K562 (cell line): Measurements from ENCODE around the gene ANKRD44. TPM values are rescaled to one million over a fixed set of nuclear protein-coding genes. Genes with fewer than 3 reads are reported as not detected.

Experiments
- ATAC-seq: fragments of 200-7000 bp; cut with Tn5 transposase; 3 replicates; pipeline ENCODE4 v1.9.1; 2020; ENCODE audit warnings: moderate library complexity
- BruUV-seq: library from RNA; stranded (reverse); fragments of 400-500 nt; replicated peaks from 2 replicates; lab custom pipeline; 2021; lab: Mats Ljungman, UMichigan
- CTCF ChIA-PET: fragments of 300-600 bp; formaldehyde crosslinking; extraction: SDS; loops from one replicate; lab custom pipeline; 2021; ENCODE audit warnings: low intra/inter-chr PET ratio; lab: Yijun Ruan, JAX
- POLR2A ChIA-PET: fragments of 300-600, 350-650 bp; sonication (Branson Sonifier 250); formaldehyde crosslinking; extraction: SDS; loops from one replicate; lab custom pipeline; 2021; ENCODE audit warnings: antibody characterized with exemption, inconsistent platforms; lab: Yijun Ruan, JAX
- DNase-seq, 4 experiments: peaks; one replicate each; pipeline versions ENCODE4 v3.0.0 to v3.0.0-alpha.2; 2011 to 2018; ENCODE audit warnings: low spot score in 3 of 4, mixed read lengths in 3 of 4; ENCODE audit errors: extremely low read depth in 1 of 4
- FAIRE-seq: peaks from 2 replicates; lab custom pipeline; 2011; peaks lifted over from hg19 to GRCh38; lab: Jason Lieb, UNC
- H2AFZ ChIP-seq: 2 replicates; pipeline ENCODE4 v1.6.0; 2011; ENCODE audit warnings: low read depth, low read length, control low read depth, inconsistent platforms
- H3K27ac ChIP-seq: fragments of 200-600 bp; 3 replicates; pipeline ENCODE4 v1.8.0; 2011; ENCODE audit warnings: low read depth, mild to moderate bottlenecking, control low read depth, inconsistent platforms, low read length, moderate library complexity, mixed read lengths; ENCODE audit errors: extremely low read depth
- H3K27me3 ChIP-seq, 2 experiments: fragments of 300-600 bp in 1 of 2; 2 replicates in 1 of 2; 3 replicates in 1 of 2; pipeline versions ENCODE4 v1.6.0 to v1.8.0; 2011; ENCODE audit warnings: inconsistent platforms in 2 of 2, low read length in 2 of 2, mild to moderate bottlenecking in 1 of 2, mixed read lengths in 1 of 2, moderate library complexity in 1 of 2; ENCODE audit not compliant: control insufficient read depth in 2 of 2, insufficient read depth in 2 of 2
- H3K36me3 ChIP-seq: fragments of 300-600 bp; 3 replicates; pipeline ENCODE4 v1.8.0; 2011; ENCODE audit warnings: mild to moderate bottlenecking, low read length, inconsistent platforms; ENCODE audit not compliant: control insufficient read depth, insufficient read depth
- H3K4me1 ChIP-seq, 2 experiments: fragments of 200-600 bp in 1 of 2; replicated peaks in 1 of 2; 2 replicates in 1 of 2; 3 replicates in 1 of 2; pipeline versions ENCODE4 v1.5.1 to v1.8.0; 2011; ENCODE audit warnings: inconsistent platforms in 2 of 2, low read length in 2 of 2, mild to moderate bottlenecking in 1 of 2, mixed read lengths in 1 of 2, moderate library complexity in 1 of 2; ENCODE audit not compliant: control insufficient read depth in 2 of 2, insufficient read depth in 2 of 2
- H3K4me2 ChIP-seq: 2 replicates; pipeline ENCODE4 v1.6.1; 2011; ENCODE audit warnings: low read length, control low read depth, inconsistent platforms, mixed read lengths; ENCODE audit not compliant: insufficient read depth
- H3K4me3 ChIP-seq: fragments of 200-600 bp; sonication (generic), shearing (Covaris generic); 2 replicates; pipeline ENCODE4 v1.5.1; 2016; ENCODE audit warnings: control low read depth, inconsistent platforms
- H3K79me2 ChIP-seq: fragments of 200-600 bp; 3 replicates; pipeline ENCODE4 v1.8.0; 2011; ENCODE audit warnings: low read length, inconsistent platforms; ENCODE audit not compliant: control insufficient read depth, insufficient read depth
- H3K9ac ChIP-seq, 2 experiments: 2 replicates each; pipeline versions ENCODE4 v1.6.0 to v1.6.1; 2011; ENCODE audit warnings: low read depth in 2 of 2, low read length in 2 of 2, control low read depth in 1 of 2, inconsistent platforms in 1 of 2, mild to moderate bottlenecking in 1 of 2, mixed read lengths in 1 of 2; ENCODE audit not compliant: insufficient read depth in 1 of 2
- H3K9me1 ChIP-seq: one replicate; pipeline ENCODE4 v1.6.0; 2011; ENCODE audit warnings: inconsistent platforms, mild to moderate bottlenecking, low read length, moderate library complexity; ENCODE audit not compliant: control insufficient read depth, insufficient read depth
- H3K9me3 ChIP-seq: replicated peaks from 2 replicates; pipeline ENCODE4 v1.5.1; 2011; ENCODE audit warnings: low read depth, low read length, inconsistent platforms; ENCODE audit not compliant: control insufficient read depth, insufficient read depth
- H4K20me1 ChIP-seq: replicated peaks from 2 replicates; pipeline ENCODE4 v1.6.1; 2011; ENCODE audit warnings: low read length, inconsistent platforms, mixed read lengths; ENCODE audit not compliant: control insufficient read depth, insufficient read depth
- NFRKB ChIP-seq: fragments of 450-650 bp; IDR thresholded peaks from 2 replicates; pipeline ENCODE4 v1.6.1; 2016; ENCODE audit warnings: low read depth
- REST ChIP-seq, 2 experiments: fragments of 450-650 bp; formaldehyde crosslinking in 1 of 2; IDR thresholded peaks; 2 replicates each; pipeline versions ENCODE4 v1.4.0 to v1.6.1; 2014 to 2020; ENCODE audit warnings: mild to moderate bottlenecking in 2 of 2, borderline replicate concordance in 1 of 2, low read depth in 1 of 2
- SAFB2 ChIP-seq: fragments of 200-400 bp; formaldehyde crosslinking; IDR thresholded peaks from 2 replicates; pipeline ENCODE4 v1.6.1; 2018; ENCODE audit warnings: borderline replicate concordance, low read length, low read depth, moderate library complexity; ENCODE audit not compliant: severe bottlenecking
- SMARCC2 ChIP-seq: fragments of 450-650 bp; IDR thresholded peaks from 2 replicates; pipeline ENCODE4 v1.6.1; 2017; ENCODE audit warnings: antibody characterized with exemption, moderate library complexity, mild to moderate bottlenecking, low read depth
- TAF15 ChIP-seq: fragments of 200-400 bp; formaldehyde crosslinking; IDR thresholded peaks from 2 replicates; pipeline ENCODE4 v1.6.1; 2017; ENCODE audit warnings: mild to moderate bottlenecking, low read depth, low read length, moderate library complexity
- ZNF696 ChIP-seq: fragments of 250-450 bp; sonication (Bioruptor Pico); conservative IDR thresholded peaks from 2 replicates; pipeline ENCODE4 v1.4.0; 2020; ENCODE audit warnings: mild to moderate bottlenecking, moderate library complexity
- WGBS: fragments of 100-300 bp; shearing (Covaris generic); methylation state at CpG from one replicate; pipeline ENCODE4 v1.1.6; 2016; ENCODE audit warnings: low coverage, mixed read lengths; ENCODE audit not compliant: insufficient coverage; ENCODE audit errors: missing lambda C conversion rate; 5-methylcytosine and 5-hydroxymethylcytosine counted together
- in situ Hi-C: fragments of 300-500 bp; cut with MboI; formaldehyde crosslinking; loops from 4 replicates; pipeline ENCODE4 v1.15.0; 2018; ENCODE audit warnings: inconsistent platforms, mixed read lengths
- intact Hi-C: fragments of 100-400 bp; cut with micrococcal nuclease; formaldehyde crosslinking; loops from 2 replicates; pipeline ENCODE4 v1.14.2; 2022
- polyA plus RNA-seq, 8 experiments: library from polyadenylated mRNA; depleted of rRNA in 4 of 8; stranded (reverse) in 5 of 8; unstranded in 3 of 8; fragments of >200 nt; fragmentation: Nextera tagmentation in 2 of 8; fragmentation: Illumina TruSeq in 1 of 8; extraction: Ambion mirVana in 2 of 8; extraction: Trizol in 1 of 8; gene quantifications; 2 replicates each; pipeline versions ENCODE4 v1.2.1 to v1.2.3, GENCODE V29; 2011 to 2014; ENCODE audit warnings: inconsistent platforms in 1 of 8, missing spikeins in 1 of 8
- total RNA-seq, 7 experiments: library from RNA; depleted of rRNA in 6 of 7; stranded (reverse); fragments of >200 nt in 6 of 7; fragmentation: Illumina TruSeq in 2 of 7; extraction: Trizol in 2 of 7; gene quantifications; 2 replicates each; pipeline versions ENCODE4 v1.2.1 to v1.2.3, GENCODE V29; 2011 to 2021; ENCODE audit warnings: low replicate concordance in 1 of 7
- TF ChIP-seq, protein P1 (sequence below), 3 experiments: IDR thresholded peaks in 2 of 3; conservative IDR thresholded peaks in 1 of 3; 2 replicates each; pipeline ENCODE4 v1.5.1; 2011 to 2012; ENCODE audit warnings: low read length in 3 of 3, mild to moderate bottlenecking in 3 of 3, control low read depth in 2 of 3, improper control_type of control experiment in 1 of 3, inconsistent platforms in 1 of 3, low read depth in 1 of 3, mixed read lengths in 1 of 3, moderate library complexity in 1 of 3; ENCODE audit not compliant: insufficient read depth in 2 of 3
- TF ChIP-seq, protein P2 (sequence below), 2 experiments: fragments of 200-800 bp in 1 of 2; sonication (Bioruptor generic) in 1 of 2; sonication (generic) in 1 of 2; formaldehyde crosslinking in 1 of 2; IDR thresholded peaks in 1 of 2; conservative IDR thresholded peaks in 1 of 2; 2 replicates each; pipeline versions ENCODE4 v1.5.0 to v1.6.1; 2016 to 2020; ENCODE audit warnings: missing compliant biosample characterization in 1 of 2, missing genetic modification characterization in 1 of 2, missing genetic modification reagents in 1 of 2
- TF ChIP-seq, protein P3 (sequence below): fragments of 450-650 bp; IDR thresholded peaks from 2 replicates; pipeline ENCODE4 v1.6.1; 2016

Gene ANKRD44
- total and polyA plus RNA-seq, 9 of the 15 experiments (the other 6 are each of a cell fraction or from before 2014, with no cell fraction given): 0.03 to 0.64 (median 0.07) TPM; not detected in 3

- H3K4me1 ChIP-seq: no peaks in the 10 kb centered on the region
- ATAC-seq (no peak), FAIRE-seq (no peak), DNase-seq (no peak)
- intact Hi-C loops (no loop called here), in situ Hi-C loops (no loop called here)
- H3K27me3 ChIP-seq: no peaks in the 10 kb centered on the region; a peak in 1 of 5 replicates
- H3K9ac ChIP-seq: no peak overlapping the region
- H3K9me1 ChIP-seq: no peaks in the 10 kb centered on the region
- H3K36me3 ChIP-seq: no peaks in the 10 kb centered on the region
- H3K4me3 ChIP-seq: no peak overlapping the region
- H3K4me2 ChIP-seq: no peak overlapping the region
- no peak overlapping the region for H3K27ac ChIP-seq
- H3K9me3 ChIP-seq: no peaks in the 10 kb centered on the region
- 0% methylated on average over 2 of the region's 2 CpGs for WGBS
- H4K20me1 ChIP-seq: no peaks in the 10 kb centered on the region
- CTCF ChIA-PET: no interaction called here
- no TSS peak for BruUV-seq
- H3K79me2 ChIP-seq: no peaks in the 10 kb centered on the region
- no peak overlapping the region for H2AFZ ChIP-seq
- POLR2A ChIA-PET: no interaction called here
- TF ChIP-seq, protein P1, sequence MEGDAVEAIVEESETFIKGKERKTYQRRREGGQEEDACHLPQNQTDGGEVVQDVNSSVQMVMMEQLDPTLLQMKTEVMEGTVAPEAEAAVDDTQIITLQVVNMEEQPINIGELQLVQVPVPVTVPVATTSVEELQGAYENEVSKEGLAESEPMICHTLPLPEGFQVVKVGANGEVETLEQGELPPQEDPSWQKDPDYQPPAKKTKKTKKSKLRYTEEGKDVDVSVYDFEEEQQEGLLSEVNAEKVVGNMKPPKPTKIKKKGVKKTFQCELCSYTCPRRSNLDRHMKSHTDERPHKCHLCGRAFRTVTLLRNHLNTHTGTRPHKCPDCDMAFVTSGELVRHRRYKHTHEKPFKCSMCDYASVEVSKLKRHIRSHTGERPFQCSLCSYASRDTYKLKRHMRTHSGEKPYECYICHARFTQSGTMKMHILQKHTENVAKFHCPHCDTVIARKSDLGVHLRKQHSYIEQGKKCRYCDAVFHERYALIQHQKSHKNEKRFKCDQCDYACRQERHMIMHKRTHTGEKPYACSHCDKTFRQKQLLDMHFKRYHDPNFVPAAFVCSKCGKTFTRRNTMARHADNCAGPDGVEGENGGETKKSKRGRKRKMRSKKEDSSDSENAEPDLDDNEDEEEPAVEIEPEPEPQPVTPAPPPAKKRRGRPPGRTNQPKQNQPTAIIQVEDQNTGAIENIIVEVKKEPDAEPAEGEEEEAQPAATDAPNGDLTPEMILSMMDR (IDR thresholded peaks at IDR 0.05 in 2 of 3, conservative IDR thresholded peaks at IDR 0.05 in 1 of 3; ENCODE audit: insufficient read depth in 2 of 3, low read depth in 1 of 3, low read length in 3 of 3): no peak
- TF ChIP-seq TAF15 (no peak), NFRKB (no peak), SAFB2 (no peak), ZNF696 (no peak), REST (IDR thresholded peaks at IDR 0.05; ENCODE audit: borderline replicate concordance) (no peak), REST (CRISPR knock-in tag; IDR thresholded peaks at IDR 0.05; ENCODE audit: low read depth) (no peak), SMARCC2 (no peak)
- TF ChIP-seq, protein P2, sequence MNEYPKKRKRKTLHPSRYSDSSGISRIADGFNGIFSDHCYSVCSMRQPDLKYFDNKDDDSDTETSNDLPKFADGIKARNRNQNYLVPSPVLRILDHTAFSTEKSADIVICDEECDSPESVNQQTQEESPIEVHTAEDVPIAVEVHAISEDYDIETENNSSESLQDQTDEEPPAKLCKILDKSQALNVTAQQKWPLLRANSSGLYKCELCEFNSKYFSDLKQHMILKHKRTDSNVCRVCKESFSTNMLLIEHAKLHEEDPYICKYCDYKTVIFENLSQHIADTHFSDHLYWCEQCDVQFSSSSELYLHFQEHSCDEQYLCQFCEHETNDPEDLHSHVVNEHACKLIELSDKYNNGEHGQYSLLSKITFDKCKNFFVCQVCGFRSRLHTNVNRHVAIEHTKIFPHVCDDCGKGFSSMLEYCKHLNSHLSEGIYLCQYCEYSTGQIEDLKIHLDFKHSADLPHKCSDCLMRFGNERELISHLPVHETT (CRISPR knock-in tag; conservative IDR thresholded peaks at IDR 0.05 in 1 of 2, IDR thresholded peaks at IDR 0.05 in 1 of 2): no peak
- TF ChIP-seq, protein P3, sequence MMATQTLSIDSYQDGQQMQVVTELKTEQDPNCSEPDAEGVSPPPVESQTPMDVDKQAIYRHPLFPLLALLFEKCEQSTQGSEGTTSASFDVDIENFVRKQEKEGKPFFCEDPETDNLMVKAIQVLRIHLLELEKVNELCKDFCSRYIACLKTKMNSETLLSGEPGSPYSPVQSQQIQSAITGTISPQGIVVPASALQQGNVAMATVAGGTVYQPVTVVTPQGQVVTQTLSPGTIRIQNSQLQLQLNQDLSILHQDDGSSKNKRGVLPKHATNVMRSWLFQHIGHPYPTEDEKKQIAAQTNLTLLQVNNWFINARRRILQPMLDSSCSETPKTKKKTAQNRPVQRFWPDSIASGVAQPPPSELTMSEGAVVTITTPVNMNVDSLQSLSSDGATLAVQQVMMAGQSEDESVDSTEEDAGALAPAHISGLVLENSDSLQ: no peak
These were observed 10.4 kb downstream of the ANKRD44 start for GRCh38 chr2:197300139-197300538.
